Body of pancreas (tissue), 4 donors: ENCODE results near the gene STPG3.

Experiments used
- CTCF ChIP-seq, 7 experiments: fragments of 450-650 bp in 4 of 7; fragments of 200-600 bp in 3 of 7; sonication (generic) in 3 of 7; IDR thresholded peaks; one replicate each; pipeline ENCODE4 v1.5.1; 2016 to 2019; ENCODE audit warnings: antibody characterized with exemption in 7 of 7
- POLR2A ChIP-seq, 3 donors: fragments of 450-650 bp; IDR thresholded peaks; one replicate each; pipeline ENCODE4 v1.6.1; 2016; ENCODE audit warnings: antibody characterized with exemption in 3 of 3, mild to moderate bottlenecking in 2 of 3

GRCh38 chr9:137273095-137273490 is 22.0 kb downstream of the STPG3 start:
- TF ChIP-seq CTCF (IDR thresholded peaks at IDR 0.05) (no peak), POLR2A (IDR thresholded peaks at IDR 0.05) (no peak)
